Measurements from ENCODE around the gene RAB29. TPM values are rescaled to one million over a fixed set of nuclear protein-coding genes. Genes with fewer than 3 reads are reported as not detected.

RAB29 gene
- total RNA-seq, result 13.5 and 14.6 TPM in 2 replicates

GRCh38 chr1:205775015-205775716 lies at the start of gene RAB29:
TSS of gene RAB29 (minus strand) at chr1:205775482. CDS start at chr1:205774956, 526 bp downstream.

DNA sequence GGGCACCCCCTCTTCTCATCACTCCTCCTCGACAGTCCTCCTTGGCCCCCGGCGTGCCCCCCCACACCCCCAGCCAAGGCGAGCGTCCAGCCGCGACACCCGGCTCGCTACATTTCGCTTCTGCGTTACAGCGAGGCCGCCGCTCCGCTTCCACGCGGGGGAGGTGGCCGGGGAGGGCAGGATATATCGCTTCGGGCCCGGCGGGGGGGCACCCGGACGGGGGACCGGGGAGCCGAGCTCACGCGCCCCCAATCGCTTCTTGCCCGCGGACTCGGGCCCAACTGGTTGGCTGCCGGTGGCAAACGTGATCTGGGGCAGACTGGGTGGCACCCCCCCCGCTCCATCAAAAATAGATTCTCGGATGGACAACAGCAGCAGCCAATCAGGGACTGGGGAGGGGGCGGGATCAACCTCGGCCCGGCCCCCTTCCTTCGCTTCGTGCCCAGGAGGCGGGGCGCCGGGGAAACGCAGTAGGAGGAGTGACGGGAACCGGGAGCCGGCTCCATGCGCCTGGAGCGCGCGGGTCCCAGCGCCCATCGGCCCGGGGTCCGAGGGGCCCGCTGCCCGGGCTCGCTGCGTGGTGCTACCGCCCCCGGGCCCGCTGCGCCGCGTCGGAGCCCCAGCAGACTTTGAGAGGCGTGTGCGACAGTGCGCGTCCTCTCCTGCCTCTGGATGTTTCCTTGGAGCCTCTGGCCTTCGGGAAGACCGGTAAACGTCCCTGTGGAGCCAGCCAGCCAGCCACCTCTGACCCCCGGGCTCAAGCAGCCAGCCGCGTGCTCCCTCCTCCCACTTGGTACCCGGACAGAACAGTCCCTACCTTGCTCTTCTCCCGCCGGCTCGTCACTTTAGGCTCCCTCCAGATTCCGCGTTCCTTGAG lies 37.8 kb upstream of the RAB29 start, which contains the start of gene SLC41A1:
SLC41A1 (minus strand) TSS at position 321 of the 877 bp plus-strand sequence. CDS start 2,757 bp downstream, outside the sequence.

DNA sequence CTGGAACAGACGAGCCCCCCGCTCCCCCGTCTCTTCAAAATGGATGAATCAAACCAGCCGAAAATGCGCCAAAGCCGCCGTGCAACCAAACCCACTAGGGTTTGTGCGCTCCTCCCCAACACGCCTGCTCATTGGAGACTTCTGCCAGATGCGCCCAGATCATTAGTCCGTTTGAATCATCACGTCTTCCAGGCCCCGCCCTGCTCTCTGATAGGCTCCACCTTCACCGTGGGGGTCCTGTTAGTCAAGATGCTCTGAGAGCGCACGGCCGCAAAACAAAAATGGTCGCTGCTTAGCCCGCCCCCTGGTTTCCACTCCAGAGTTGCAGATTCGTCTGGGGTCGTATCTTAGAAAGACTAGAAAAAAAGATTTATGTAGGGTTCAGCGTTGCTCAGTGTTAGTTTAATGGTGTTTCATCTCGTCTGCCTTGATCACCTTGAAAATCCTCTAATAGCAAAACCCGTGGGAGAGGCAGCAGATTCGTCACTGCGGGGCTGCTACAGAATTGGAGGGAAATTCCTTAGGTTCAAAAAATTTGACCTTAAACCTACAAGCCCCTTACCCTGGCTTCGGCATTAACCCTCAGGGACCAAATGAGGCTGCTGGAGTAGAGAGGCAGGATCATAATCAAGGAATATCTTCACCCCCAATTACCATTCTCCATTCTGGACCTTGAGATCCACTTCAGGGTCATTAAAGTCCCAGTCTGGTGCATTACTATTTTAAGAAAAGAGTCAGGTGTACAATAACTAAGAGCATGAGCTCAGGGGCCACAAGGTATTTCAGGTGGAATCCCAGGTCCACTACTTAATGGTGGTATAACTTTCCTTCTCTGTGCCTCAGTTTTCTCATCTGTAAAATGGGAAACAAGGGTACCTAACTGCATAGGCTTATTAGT lies 24.9 kb downstream of the RAB29 start, which contains the start of gene NUCKS1:
NUCKS1 (minus strand) TSS at position 45 of the 898 bp plus-strand sequence. CDS start 209 bp downstream, outside the sequence.

Other genes starting within 250 kb of the RAB29 start
- 8.3 and 10.5 TPM in 2 replicates for gene ELK4, start 143.5 kb downstream of the RAB29 start, total RNA-seq
- 6.8 and 8.0 TPM in 2 replicates for gene SLC45A3, start 95.0 kb downstream of the RAB29 start, total RNA-seq
- 38.7 and 75.8 TPM in 2 replicates for gene NUCKS1, start 25.3 kb downstream of the RAB29 start, total RNA-seq
- gene SLC41A1, start 37.7 kb upstream of the RAB29 start, total RNA-seq, result 10.8 and 13.2 TPM in 2 replicates
- gene PM20D1, start 74.7 kb upstream of the RAB29 start, total RNA-seq, result 0.63 and 1.5 TPM in 2 replicates
- gene SLC26A9, start 168.0 kb upstream of the RAB29 start, total RNA-seq, result not detected in 2 replicates
- 0.33 and 1.6 TPM in 2 replicates for gene RAB7B, start 227.9 kb upstream of the RAB29 start, total RNA-seq
- 0.13 TPM in 1 of 2 replicates, not detected in the other for gene CTSE, start 248.4 kb upstream of the RAB29 start, total RNA-seq

Measured in mesangial cell (primary cell).